ENCODE measurements around the gene NTMT2. TPM values are rescaled to one million over a fixed set of nuclear protein-coding genes. Genes with fewer than 3 reads are reported as not detected.

NTMT2 gene
- total RNA-seq, 4 donors from 2014 or later = not detected

- TF ChIP-seq POLR2A (IDR thresholded peaks at IDR 0.05) (no peak), CTCF (IDR thresholded peaks at IDR 0.05) (no peak)
- no peak for DNase-seq (ENCODE audit: low spot score in 2 of 2)
- H3K4me3 ChIP-seq (ENCODE audit: low read depth, poor library complexity, severe bottlenecking) = no peak overlapping the region
- 93 to 94% methylated on average over 6 of the region's 6 CpGs for WGBS, 2 donors
- intact Hi-C loops (cut with DNase I; ENCODE audit: low total_unique reads) = no loop called here
Measured at GRCh38 chr1:170122366-170122765, 23.4 kb upstream of the NTMT2 start.

- TF ChIP-seq POLR2A (IDR thresholded peaks at IDR 0.05) (no peak), CTCF (IDR thresholded peaks at IDR 0.05) (no peak)
- intact Hi-C loops (cut with DNase I; ENCODE audit: low total_unique reads) = no loop called here
- H3K4me3 ChIP-seq (ENCODE audit: low read depth, poor library complexity, severe bottlenecking) = no peak overlapping the region
- DNase-seq (ENCODE audit: low spot score in 2 of 2) = no peak
Measured at GRCh38 chr1:170125269-170125668, 20.5 kb upstream of the NTMT2 start.

- WGBS, 2 donors = 44 to 50% methylated on average over 4 of the region's 4 CpGs
- DNase-seq (ENCODE audit: low spot score in 2 of 2) = no peak
- intact Hi-C loops (cut with DNase I; ENCODE audit: low total_unique reads) = no loop called here
- H3K4me3 ChIP-seq (ENCODE audit: low read depth, poor library complexity, severe bottlenecking) = no peak overlapping the region
- TF ChIP-seq POLR2A (IDR thresholded peaks at IDR 0.05) (no peak), CTCF (IDR thresholded peaks at IDR 0.05) (no peak)
Measured at GRCh38 chr1:170126696-170127095, 19.1 kb upstream of the NTMT2 start.

- H3K4me3 ChIP-seq (ENCODE audit: low read depth, poor library complexity, severe bottlenecking) = no peak overlapping the region
- TF ChIP-seq POLR2A (IDR thresholded peaks at IDR 0.05) (no peak), CTCF (IDR thresholded peaks at IDR 0.05) (no peak)
- WGBS, 2 donors = 88 to 90% methylated on average over 6 of the region's 6 CpGs
- no peak for DNase-seq (ENCODE audit: low spot score in 2 of 2)
- intact Hi-C loops (cut with DNase I; ENCODE audit: low total_unique reads) = no loop called here
Measured at GRCh38 chr1:170131450-170131849, 14.3 kb upstream of the NTMT2 start.

- no peak overlapping the region for H3K4me3 ChIP-seq (ENCODE audit: low read depth, poor library complexity, severe bottlenecking)
- TF ChIP-seq POLR2A (IDR thresholded peaks at IDR 0.05) = no peak
- TF ChIP-seq CTCF (IDR thresholded peaks at IDR 0.05) = no peak
- no peak for DNase-seq (ENCODE audit: low spot score in 2 of 2)
- 41 to 50% methylated on average over 1 of the region's 1 CpG for WGBS, 2 donors
- intact Hi-C loops (cut with DNase I; ENCODE audit: low total_unique reads) = no loop called here
Measured at GRCh38 chr1:170131984-170132383, 13.8 kb upstream of the NTMT2 start.

- intact Hi-C loops (cut with DNase I; ENCODE audit: low total_unique reads) = no loop called here
Measured at GRCh38 chr1:170133766-170134495, 11.8 kb upstream of the NTMT2 start.

More at GRCh38 chr1:170133766-170134495, 11.8 kb upstream of the NTMT2 start:
- TF ChIP-seq CTCF (IDR thresholded peaks at IDR 0.05) (no peak), POLR2A (IDR thresholded peaks at IDR 0.05) (no peak)
- WGBS, 2 donors = 42 to 47% methylated on average over 2 of the region's 2 CpGs
- H3K4me3 ChIP-seq (ENCODE audit: low read depth, poor library complexity, severe bottlenecking) = no peak overlapping the region
- DNase-seq (ENCODE audit: low spot score in 2 of 2) = no peak

Measured in lower leg skin (tissue), 4 donors.